B cell (primary cell): ENCODE data around the gene PARK7. TPM values are rescaled to one million over a fixed set of nuclear protein-coding genes. Genes with fewer than 3 reads are reported as not detected.

Experiments used
- ATAC-seq: fragments of 200-7000 bp; cut with Tn5 transposase; one replicate; pipeline ENCODE4 v1.10.0; 2021; ENCODE audit warnings: low read depth, mild to moderate bottlenecking, moderate number of reproducible peaks, moderate library complexity
- CTCF ChIA-PET: fragments of 350-600 bp; sonication (Branson Sonifier 250); formaldehyde crosslinking; loops from one replicate; lab custom pipeline; 2021; ENCODE audit warnings: antibody characterized with exemption, inconsistent platforms; lab: Charles Lee
- POLR2A ChIA-PET: fragments of 350-600 bp; sonication (Branson Sonifier 250); formaldehyde crosslinking; loops from one replicate; lab custom pipeline; 2021; ENCODE audit warnings: antibody characterized with exemption; lab: Charles Lee
- DNase-seq: peaks from one replicate; pipeline ENCODE4 v3.0.0; 2013
- H2AFZ ChIP-seq: 2 replicates; pipeline ENCODE4 v1.6.1; 2012; ENCODE audit warnings: mild to moderate bottlenecking, low read depth, low read length; ENCODE audit not compliant: insufficient read depth, poor library complexity, severe bottlenecking
- H3K27ac ChIP-seq, 2 donors: 1 replicate in 1 of 2; 2 replicates in 1 of 2; pipeline ENCODE4 v1.5.1; 2012 to 2013; ENCODE audit warnings: low read length in 2 of 2, mild to moderate bottlenecking in 2 of 2, moderate library complexity in 1 of 2
- H3K27me3 ChIP-seq, 4 experiments: fragments of 200-600 bp in 1 of 4; sonication (generic) in 1 of 4; replicated peaks in 1 of 4; 1 replicate in 2 of 4; 2 replicates in 2 of 4; pipeline versions ENCODE4 v1.6.1 to v1.7.0; 2013 to 2016; ENCODE audit warnings: low read length in 3 of 4, mild to moderate bottlenecking in 2 of 4, mixed read lengths in 1 of 4, moderate library complexity in 1 of 4; ENCODE audit not compliant: insufficient read depth in 4 of 4, control insufficient read depth in 3 of 4; ENCODE audit errors: control extremely low read depth in 1 of 4
- H3K36me3 ChIP-seq, 2 experiments: replicated peaks in 1 of 2; 1 replicate in 1 of 2; 2 replicates in 1 of 2; pipeline versions ENCODE4 v1.6.1 to v1.7.1; 2013; ENCODE audit warnings: low read length in 1 of 2; ENCODE audit not compliant: insufficient read depth in 2 of 2, control insufficient read depth in 1 of 2; ENCODE audit errors: control extremely low read depth in 1 of 2, extremely low read depth in 1 of 2
- H3K4me1 ChIP-seq, 2 donors: fragments of 200-600 bp in 1 of 2; sonication (generic) in 1 of 2; 1 replicate in 1 of 2; 2 replicates in 1 of 2; pipeline versions ENCODE4 v1.5.1 to v1.6.1; 2013 to 2017; ENCODE audit warnings: low read length in 2 of 2; ENCODE audit not compliant: control insufficient read depth in 2 of 2, insufficient read depth in 2 of 2
- H3K4me2 ChIP-seq: replicated peaks from 2 replicates; pipeline ENCODE3; 2012; ENCODE audit warnings: mild to moderate bottlenecking, low read depth, low read length; ENCODE audit not compliant: poor library complexity, severe bottlenecking
- H3K4me3 ChIP-seq, 5 experiments: fragments of 200-600 bp in 1 of 5; sonication (generic) in 1 of 5; 1 replicate in 3 of 5; 2 replicates in 2 of 5; pipeline versions ENCODE4 v1.5.1 to v1.7.0; 2011 to 2016; ENCODE audit warnings: low read length in 4 of 5, mild to moderate bottlenecking in 4 of 5, low read depth in 2 of 5, control low read depth in 1 of 5, moderate library complexity in 1 of 5; ENCODE audit not compliant: insufficient read depth in 1 of 5; ENCODE audit errors: control extremely low read depth in 1 of 5, extremely low read depth in 1 of 5
- H3K79me2 ChIP-seq: fragments of 200-600 bp; sonication (generic); one replicate; pipeline ENCODE4 v1.6.0; 2016; ENCODE audit warnings: low read length; ENCODE audit not compliant: control insufficient read depth, insufficient read depth
- H3K9ac ChIP-seq: fragments of 200-600 bp; sonication (generic); 2 replicates; pipeline ENCODE4 v1.6.1; 2017; ENCODE audit warnings: mild to moderate bottlenecking, low read length, moderate library complexity
- H3K9me3 ChIP-seq, 3 donors: one replicate each; pipeline versions ENCODE4 v1.6.1 to v1.7.1; 2013; ENCODE audit warnings: low read length in 2 of 3; ENCODE audit not compliant: control insufficient read depth in 2 of 3, insufficient read depth in 1 of 3; ENCODE audit errors: control extremely low read depth in 1 of 3
- H4K20me1 ChIP-seq: 2 replicates; pipeline ENCODE4 v1.6.0; 2012; ENCODE audit warnings: mild to moderate bottlenecking, low read length; ENCODE audit not compliant: insufficient read depth, control insufficient read depth, poor library complexity, severe bottlenecking
- H3K27ac Mint-ChIP-seq: one replicate; pipeline ENCODE4 v1.8.0; 2021; ENCODE audit warnings: mixed read lengths
- H3K27me3 Mint-ChIP-seq: one replicate; pipeline ENCODE4 v1.8.0; 2021; ENCODE audit warnings: mixed read lengths
- H3K4me1 Mint-ChIP-seq: one replicate; pipeline ENCODE4 v1.8.0; 2021; ENCODE audit warnings: mixed read lengths
- H3K4me3 Mint-ChIP-seq: one replicate; pipeline ENCODE4 v1.8.0; 2021; ENCODE audit warnings: mixed read lengths
- H3K9me3 Mint-ChIP-seq: one replicate; pipeline ENCODE4 v1.8.0; 2022; ENCODE audit warnings: mixed read lengths; ENCODE audit not compliant: insufficient read depth
- CTCF ChIP-seq: fragments of 200-600 bp; IDR thresholded peaks from one replicate; pipeline ENCODE4 v1.8.0; 2022; ENCODE audit warnings: antibody characterized with exemption, mild to moderate bottlenecking
- EZH2 ChIP-seq: IDR thresholded peaks from 2 replicates; pipeline ENCODE4 v1.6.1; 2012; ENCODE audit warnings: borderline replicate concordance, low read depth, mild to moderate bottlenecking, moderate library complexity, low read length; ENCODE audit not compliant: insufficient read depth, poor library complexity, severe bottlenecking
- WGBS: methylation state at CpG from one replicate; pipeline ENCODE4 v1.1.5; 2013; ENCODE audit warnings: missing lambda C conversion rate; ENCODE audit not compliant: insufficient coverage; 5-methylcytosine and 5-hydroxymethylcytosine counted together
- intact Hi-C: fragments of 100-400 bp; cut with micrococcal nuclease; formaldehyde crosslinking; loops from one replicate; pipeline ENCODE4 v1.10.0; 2022
- polyA plus RNA-seq: library from polyadenylated mRNA; depleted of rRNA; stranded (reverse); fragments of >200 nt; gene quantifications from 2 replicates; pipeline ENCODE4 v1.2.3, GENCODE V29; 2012
- total RNA-seq, 2 donors: library from RNA; stranded (reverse); fragments of 120-200 nt in 1 of 2; gene quantifications; 1 replicate in 1 of 2; 2 replicates in 1 of 2; pipeline versions ENCODE4 v1.2.3 to v1.2.4, GENCODE V29; 2013 to 2022

PARK7 gene
- total and polyA plus RNA-seq, 2 donors (not counting 1 experiment from before 2014, with no cell fraction given), result 63.9 to 118 TPM

GRCh38 chr1:7989762-7990428 lies 28.4 kb downstream of the PARK7 start:
- TF ChIP-seq CTCF (no peak), EZH2 (no peak)
- no peak for ATAC-seq
- Histone ChIP-seq H3K4me3 (no peak overlapping the region), H2AFZ (no peak overlapping the region), H3K79me2 (no peaks in the 10 kb centered on the region), H3K9ac (no peak overlapping the region), H3K27ac (no peak overlapping the region), H3K4me1 (peaks cover 0 to 10% of the 10 kb centered on the region in 2 donors), H4K20me1 (no peaks in the 10 kb centered on the region), H3K9me3 (peaks cover 0 to 3% (median 0%) of the 10 kb centered on the region in 3 donors), H3K36me3 (peaks cover 10 to 17% of the 10 kb centered on the region in 2 experiments), H3K27me3 (no peaks in the 10 kb centered on the region), H3K4me2 (no peak overlapping the region)
- no peak overlapping the region for H3K4me3 Mint-ChIP-seq
- no peak for DNase-seq
- peaks cover 11% of the 10 kb centered on the region for H3K4me1 Mint-ChIP-seq
- intact Hi-C loops, result no loop called here
- 90% methylated on average over 2 of the region's 2 CpGs for WGBS
- CTCF ChIA-PET, result interaction anchor here (1.1 to 2.5 kb wide), 2 partner anchors 25 to 360 kb away, joined by 5 to 7 read pairs; no protein-coding TSS in a partner anchor
- H3K27ac Mint-ChIP-seq, result no peak overlapping the region
- POLR2A ChIA-PET, result no interaction called here
- no peaks in the 10 kb centered on the region for H3K27me3 Mint-ChIP-seq
- no peaks in the 10 kb centered on the region for H3K9me3 Mint-ChIP-seq
